SK-N-SH (cell line): ENCODE results near the gene DUSP16. TPM values are rescaled to one million over a fixed set of nuclear protein-coding genes. Genes with fewer than 3 reads are reported as not detected.

Experiments
- CTCF ChIA-PET: fragments of 300-600, 350-600 bp; formaldehyde crosslinking; extraction: SDS; loops from one replicate; lab custom pipeline; 2021; lab: Yijun Ruan, JAX
- POLR2A ChIA-PET: fragments of 350-600 bp; sonication (Branson Sonifier 250); formaldehyde crosslinking; extraction: SDS; loops from one replicate; lab custom pipeline; 2020; ENCODE audit warnings: antibody characterized with exemption, inconsistent platforms; lab: Yijun Ruan, JAX
- DNase-seq: peaks from one replicate; pipeline ENCODE4 v3.0.0; 2012
- H2AFZ ChIP-seq: fragments of 200-600 bp; sonication (generic); 2 replicates; pipeline ENCODE4 v1.8.1; 2016; ENCODE audit warnings: antibody characterized with exemption, mild to moderate bottlenecking, low read depth
- H3F3A ChIP-seq: fragments of 200-600 bp; sonication (generic); replicated peaks from 2 replicates; pipeline ENCODE3; 2016; ENCODE audit warnings: antibody characterized with exemption, mild to moderate bottlenecking; ENCODE audit not compliant: insufficient read depth
- H3K27ac ChIP-seq, 2 experiments: fragments of 200-500 bp in 1 of 2; fragments of 200-600 bp in 1 of 2; sonication (Bioruptor generic) in 1 of 2; sonication (generic), shearing (Covaris generic) in 1 of 2; 2 replicates each; pipeline versions ENCODE4 v1.5.1 to v1.6.1; 2014 to 2016; ENCODE audit warnings: low read depth in 2 of 2, inconsistent platforms in 1 of 2, low read length in 1 of 2, mild to moderate bottlenecking in 1 of 2, mixed read lengths in 1 of 2
- H3K27me3 ChIP-seq: fragments of 200-600 bp; sonication (generic), shearing (Covaris generic); 2 replicates; pipeline ENCODE4 v1.6.1; 2016; ENCODE audit warnings: mixed run types; ENCODE audit not compliant: insufficient read depth
- H3K36me3 ChIP-seq, 2 experiments: fragments of 200-500 bp in 1 of 2; fragments of 200-600 bp in 1 of 2; sonication (Bioruptor generic) in 1 of 2; sonication (generic) in 1 of 2; replicated peaks in 1 of 2; 2 replicates each; pipeline versions ENCODE3 to v1.5.1; 2014 to 2016; ENCODE audit warnings: low read length in 1 of 2, mild to moderate bottlenecking in 1 of 2; ENCODE audit not compliant: insufficient read depth in 2 of 2, control insufficient read depth in 1 of 2
- H3K4me1 ChIP-seq, 2 experiments: fragments of 200-500 bp in 1 of 2; fragments of 200-600 bp in 1 of 2; sonication (Bioruptor generic) in 1 of 2; sonication (generic), shearing (Covaris generic) in 1 of 2; 2 replicates each; pipeline versions ENCODE4 v1.5.1 to v1.6.1; 2014 to 2016; ENCODE audit warnings: low read depth in 1 of 2, low read length in 1 of 2, mixed run types in 1 of 2; ENCODE audit not compliant: insufficient read depth in 2 of 2, control insufficient read depth in 1 of 2
- H3K4me2 ChIP-seq: fragments of 200-600 bp; sonication (generic), shearing (Covaris generic); 2 replicates; pipeline ENCODE4 v1.6.1; 2017; ENCODE audit warnings: mixed run types
- H3K4me3 ChIP-seq, 2 experiments: fragments of 200-500 bp in 1 of 2; fragments of 200-600 bp in 1 of 2; sonication (Bioruptor generic) in 1 of 2; sonication (generic), shearing (Covaris generic) in 1 of 2; 2 replicates each; pipeline versions ENCODE4 v1.5.1 to v1.8.1; 2014 to 2016; ENCODE audit warnings: low read depth in 2 of 2, inconsistent platforms in 1 of 2, low read length in 1 of 2, mild to moderate bottlenecking in 1 of 2, mixed read lengths in 1 of 2, moderate library complexity in 1 of 2
- H3K79me2 ChIP-seq: fragments of 200-600 bp; sonication (generic); 2 replicates; pipeline ENCODE4 v1.8.1; 2017; ENCODE audit warnings: mild to moderate bottlenecking; ENCODE audit not compliant: insufficient read depth
- H3K9ac ChIP-seq: fragments of 200-600 bp; sonication (generic); 2 replicates; pipeline ENCODE4 v1.6.1; 2017; ENCODE audit warnings: mixed run types
- H3K9me2 ChIP-seq: fragments of 200-600 bp; sonication (generic); 2 replicates; pipeline ENCODE4 v1.6.1; 2017; ENCODE audit warnings: mixed run types
- H3K9me3 ChIP-seq: fragments of 200-600 bp; sonication (generic); 2 replicates; pipeline ENCODE4 v1.6.1; 2017; ENCODE audit warnings: mixed run types, mild to moderate bottlenecking, moderate library complexity
- H4K20me1 ChIP-seq: fragments of 200-600 bp; sonication (generic); 2 replicates; pipeline ENCODE4 v1.6.1; 2017; ENCODE audit warnings: mild to moderate bottlenecking, mixed run types; ENCODE audit not compliant: insufficient read depth
- ELF1 ChIP-seq: IDR thresholded peaks from 2 replicates; pipeline ENCODE4 v1.4.0; 2012
- FOXM1 ChIP-seq: IDR thresholded peaks from 2 replicates; pipeline ENCODE4 v1.4.0; 2012; ENCODE audit warnings: low read depth, mild to moderate bottlenecking
- GABPA ChIP-seq: IDR thresholded peaks from 2 replicates; pipeline ENCODE4 v1.4.0; 2012; ENCODE audit warnings: low read depth, mild to moderate bottlenecking
- GATA2 ChIP-seq: sonication (generic); formaldehyde crosslinking; IDR thresholded peaks from 2 replicates; pipeline ENCODE4 v1.5.0; 2020; ENCODE audit warnings: mild to moderate bottlenecking, missing genetic modification reagents
- RAD21 ChIP-seq: IDR thresholded peaks from 2 replicates; pipeline ENCODE4 v1.6.1; 2012; ENCODE audit warnings: mild to moderate bottlenecking, low read length
- WGBS: methylation state at CpG from one replicate; pipeline ENCODE4 v1.1.6; 2017; ENCODE audit warnings: low lambda C conversion rate; 5-methylcytosine and 5-hydroxymethylcytosine counted together
- polyA plus RNA-seq, 3 experiments: library from polyadenylated mRNA; depleted of rRNA; stranded (reverse); fragments of >200 nt; gene quantifications; 2 replicates each; pipeline ENCODE4 v1.2.3, GENCODE V29; 2012
- TF ChIP-seq, protein P1 (sequence below): IDR thresholded peaks from 2 replicates; pipeline ENCODE4 v1.4.0; 2012; ENCODE audit warnings: low read depth
- TF ChIP-seq, protein P2 (sequence below): IDR thresholded peaks from 2 replicates; pipeline ENCODE4 v1.6.1; 2012; ENCODE audit warnings: mild to moderate bottlenecking, low read depth, low read length, moderate library complexity
- TF ChIP-seq, protein P3 (sequence below): IDR thresholded peaks from 2 replicates; pipeline ENCODE4; 2012
- TF ChIP-seq, protein P4 (sequence below): fragments of 150-350 bp; IDR thresholded peaks from 2 replicates; pipeline ENCODE4 v1.6.1; 2017; ENCODE audit warnings: antibody characterized with exemption, low read length, low read depth, borderline replicate concordance

Gene DUSP16
- polyA plus RNA-seq, 1 of the 3 experiments (the other 2 are of a cell fraction): 7.1 TPM

DNA sequence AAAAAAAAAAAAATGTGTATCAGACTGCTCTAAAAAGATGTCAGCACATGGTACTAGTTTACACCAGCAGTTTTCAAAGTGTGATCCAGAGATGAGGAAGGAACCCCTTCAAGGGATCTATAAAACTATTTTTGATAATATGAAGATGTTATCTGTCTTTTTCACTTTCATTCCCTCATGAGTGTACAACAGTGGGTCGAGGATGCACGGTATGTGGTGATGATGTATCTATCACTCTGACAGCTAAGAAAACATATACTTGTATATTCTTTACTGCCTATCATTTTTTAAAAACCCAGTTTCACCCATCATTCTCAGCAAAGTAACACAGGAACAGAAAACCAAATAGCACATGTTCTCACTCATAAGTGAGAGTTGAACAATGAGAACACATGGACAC is 12.4 kb downstream of the DUSP16 start:
- Histone ChIP-seq H3K27ac (no peak overlapping the region), H3K4me3 (no peak overlapping the region), H3K36me3 (peaks cover 0 to 9% of the 10 kb centered on the region in 2 experiments), H3K9me3 (no peaks in the 10 kb centered on the region), H4K20me1 (peaks cover 8% of the 10 kb centered on the region), H3K4me2 (no peak overlapping the region), H3K4me1 (peaks cover 3 to 6% of the 10 kb centered on the region in 2 experiments; a peak in 2 of 4 replicates)
- TF ChIP-seq, protein P1, sequence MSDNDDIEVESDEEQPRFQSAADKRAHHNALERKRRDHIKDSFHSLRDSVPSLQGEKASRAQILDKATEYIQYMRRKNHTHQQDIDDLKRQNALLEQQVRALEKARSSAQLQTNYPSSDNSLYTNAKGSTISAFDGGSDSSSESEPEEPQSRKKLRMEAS: no peak
- TF ChIP-seq, protein P2, sequence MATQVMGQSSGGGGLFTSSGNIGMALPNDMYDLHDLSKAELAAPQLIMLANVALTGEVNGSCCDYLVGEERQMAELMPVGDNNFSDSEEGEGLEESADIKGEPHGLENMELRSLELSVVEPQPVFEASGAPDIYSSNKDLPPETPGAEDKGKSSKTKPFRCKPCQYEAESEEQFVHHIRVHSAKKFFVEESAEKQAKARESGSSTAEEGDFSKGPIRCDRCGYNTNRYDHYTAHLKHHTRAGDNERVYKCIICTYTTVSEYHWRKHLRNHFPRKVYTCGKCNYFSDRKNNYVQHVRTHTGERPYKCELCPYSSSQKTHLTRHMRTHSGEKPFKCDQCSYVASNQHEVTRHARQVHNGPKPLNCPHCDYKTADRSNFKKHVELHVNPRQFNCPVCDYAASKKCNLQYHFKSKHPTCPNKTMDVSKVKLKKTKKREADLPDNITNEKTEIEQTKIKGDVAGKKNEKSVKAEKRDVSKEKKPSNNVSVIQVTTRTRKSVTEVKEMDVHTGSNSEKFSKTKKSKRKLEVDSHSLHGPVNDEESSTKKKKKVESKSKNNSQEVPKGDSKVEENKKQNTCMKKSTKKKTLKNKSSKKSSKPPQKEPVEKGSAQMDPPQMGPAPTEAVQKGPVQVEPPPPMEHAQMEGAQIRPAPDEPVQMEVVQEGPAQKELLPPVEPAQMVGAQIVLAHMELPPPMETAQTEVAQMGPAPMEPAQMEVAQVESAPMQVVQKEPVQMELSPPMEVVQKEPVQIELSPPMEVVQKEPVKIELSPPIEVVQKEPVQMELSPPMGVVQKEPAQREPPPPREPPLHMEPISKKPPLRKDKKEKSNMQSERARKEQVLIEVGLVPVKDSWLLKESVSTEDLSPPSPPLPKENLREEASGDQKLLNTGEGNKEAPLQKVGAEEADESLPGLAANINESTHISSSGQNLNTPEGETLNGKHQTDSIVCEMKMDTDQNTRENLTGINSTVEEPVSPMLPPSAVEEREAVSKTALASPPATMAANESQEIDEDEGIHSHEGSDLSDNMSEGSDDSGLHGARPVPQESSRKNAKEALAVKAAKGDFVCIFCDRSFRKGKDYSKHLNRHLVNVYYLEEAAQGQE: no peak
- TF ChIP-seq GATA2 (CRISPR knock-in tag) (no peak), RAD21 (no peak)
- TF ChIP-seq, protein P3, sequence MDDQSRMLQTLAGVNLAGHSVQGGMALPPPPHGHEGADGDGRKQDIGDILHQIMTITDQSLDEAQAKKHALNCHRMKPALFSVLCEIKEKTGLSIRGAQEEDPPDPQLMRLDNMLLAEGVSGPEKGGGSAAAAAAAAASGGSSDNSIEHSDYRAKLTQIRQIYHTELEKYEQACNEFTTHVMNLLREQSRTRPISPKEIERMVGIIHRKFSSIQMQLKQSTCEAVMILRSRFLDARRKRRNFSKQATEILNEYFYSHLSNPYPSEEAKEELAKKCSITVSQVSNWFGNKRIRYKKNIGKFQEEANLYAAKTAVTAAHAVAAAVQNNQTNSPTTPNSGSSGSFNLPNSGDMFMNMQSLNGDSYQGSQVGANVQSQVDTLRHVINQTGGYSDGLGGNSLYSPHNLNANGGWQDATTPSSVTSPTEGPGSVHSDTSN: no peak
- TF ChIP-seq, protein P4, sequence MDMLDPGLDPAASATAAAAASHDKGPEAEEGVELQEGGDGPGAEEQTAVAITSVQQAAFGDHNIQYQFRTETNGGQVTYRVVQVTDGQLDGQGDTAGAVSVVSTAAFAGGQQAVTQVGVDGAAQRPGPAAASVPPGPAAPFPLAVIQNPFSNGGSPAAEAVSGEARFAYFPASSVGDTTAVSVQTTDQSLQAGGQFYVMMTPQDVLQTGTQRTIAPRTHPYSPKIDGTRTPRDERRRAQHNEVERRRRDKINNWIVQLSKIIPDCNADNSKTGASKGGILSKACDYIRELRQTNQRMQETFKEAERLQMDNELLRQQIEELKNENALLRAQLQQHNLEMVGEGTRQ: no peak
- TF ChIP-seq, all 33 proteins: peak for 0
- Histone ChIP-seq H3F3A (peaks cover 4% of the 10 kb centered on the region), H3K9ac (no peak overlapping the region), H3K27me3 (no peaks in the 10 kb centered on the region), H3K9me2 (no peaks in the 10 kb centered on the region), H2AFZ (no peak overlapping the region), H3K79me2 (peaks cover 99% of the 10 kb centered on the region)
- no peak for DNase-seq
- 86% methylated on average over 2 of the region's 2 CpGs for WGBS
- ChIA-PET POLR2A (no interaction called here), CTCF (no interaction called here)

DNA sequence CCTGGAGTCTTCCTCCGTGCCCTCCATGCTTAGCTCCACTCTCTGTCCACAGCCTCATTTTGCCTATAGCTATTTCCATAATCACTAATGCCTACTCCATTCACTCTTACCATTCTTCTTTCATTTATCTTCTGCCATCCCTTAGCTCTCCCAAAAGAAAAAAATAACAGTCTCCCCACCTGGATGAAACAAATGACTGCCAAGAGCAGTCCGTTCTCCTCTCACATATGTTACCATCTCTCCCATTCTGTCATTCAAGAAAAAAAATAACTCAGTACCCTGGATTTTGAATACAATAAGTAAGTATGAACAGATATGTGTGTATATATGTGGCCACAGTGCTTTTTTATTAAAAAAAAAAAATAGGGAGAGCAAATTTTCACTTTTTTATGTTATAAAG is 13.2 kb downstream of the DUSP16 start:
- WGBS: 100% methylated on average over 2 of the region's 2 CpGs
- no peaks in the 10 kb centered on the region for H3K27me3 ChIP-seq
- H3K4me1 ChIP-seq: peaks cover 3 to 6% of the 10 kb centered on the region in 2 experiments; a peak in 2 of 4 replicates
- no peak overlapping the region for H2AFZ ChIP-seq
- H4K20me1 ChIP-seq: peaks cover 3% of the 10 kb centered on the region
- H3K9me2 ChIP-seq: no peaks in the 10 kb centered on the region
- H3K79me2 ChIP-seq: peaks cover 97% of the 10 kb centered on the region
- TF ChIP-seq, protein P1: no peak
- TF ChIP-seq, protein P2: no peak
- TF ChIP-seq GABPA (no peak), FOXM1 (no peak), ELF1 (no peak)
- no peak overlapping the region for H3K27ac ChIP-seq
- no peak for DNase-seq
- H3K9me3 ChIP-seq: no peaks in the 10 kb centered on the region
- peaks cover 0 to 9% of the 10 kb centered on the region in 2 experiments for H3K36me3 ChIP-seq
- POLR2A ChIA-PET: no interaction called here
- CTCF ChIA-PET: interaction anchor here (0.9 to 1.2 kb wide), 3 partner anchors 10 to 21 kb away, joined by 3 to 4 read pairs (median 3); no protein-coding TSS in a partner anchor
- H3F3A ChIP-seq: peaks cover 8% of the 10 kb centered on the region
- no peak overlapping the region for H3K9ac ChIP-seq
- H3K4me2 ChIP-seq: no peak overlapping the region
- no peak overlapping the region for H3K4me3 ChIP-seq
